ENCODE results near the gene SFXN1.

SFXN1 gene

GRCh38 chr5:175544108-175544511 is 65.8 kb downstream of the SFXN1 start:
- no peak for DNase-seq

GRCh38 chr5:175544586-175544985 is 66.2 kb downstream of the SFXN1 start:
- DNase-seq = no peak

GRCh38 chr5:175547842-175548241 is 69.5 kb downstream of the SFXN1 start:
- no peak for DNase-seq

GRCh38 chr5:175548626-175549311 is 70.4 kb downstream of the SFXN1 start:
- DNase-seq = no peak

- DNase-seq = no peak
Measured at GRCh38 chr5:175550055-175550805, 71.9 kb downstream of the SFXN1 start.

GRCh38 chr5:175551266-175551665 is 72.9 kb downstream of the SFXN1 start:
- DNase-seq = no peak

- no peak for DNase-seq
Measured at GRCh38 chr5:175554296-175554695, 75.9 kb downstream of the SFXN1 start.

- no peak for DNase-seq
Measured at GRCh38 chr5:175555168-175555785, 76.9 kb downstream of the SFXN1 start.

GRCh38 chr5:175556794-175557193 is 78.4 kb downstream of the SFXN1 start:
- no peak for DNase-seq

- no peak for DNase-seq
Measured at GRCh38 chr5:175557778-175558177, 79.4 kb downstream of the SFXN1 start.

GRCh38 chr5:175558801-175559480 is 80.6 kb downstream of the SFXN1 start:
- no peak for DNase-seq

- no peak for DNase-seq
Measured at GRCh38 chr5:175560011-175560410, 81.7 kb downstream of the SFXN1 start.

- DNase-seq = no peak
Measured at GRCh38 chr5:175561085-175561484, 82.7 kb downstream of the SFXN1 start.

GRCh38 chr5:175564716-175565115 is 86.4 kb downstream of the SFXN1 start:
- DNase-seq = no peak

GRCh38 chr5:175566697-175567096 is 88.3 kb downstream of the SFXN1 start:
- no peak for DNase-seq

- DNase-seq = no peak
Measured at GRCh38 chr5:175567954-175568353, 89.6 kb downstream of the SFXN1 start.

GRCh38 chr5:175569701-175570100 is 91.3 kb downstream of the SFXN1 start:
- no peak for DNase-seq

- no peak for DNase-seq
Measured at GRCh38 chr5:175572886-175573285, 94.5 kb downstream of the SFXN1 start.

GRCh38 chr5:175573493-175574269 is 95.3 kb downstream of the SFXN1 start:
- no peak for DNase-seq

GRCh38 chr5:175575301-175575700 is 96.9 kb downstream of the SFXN1 start:
- DNase-seq = no peak

- DNase-seq = no peak
Measured at GRCh38 chr5:175576096-175576495, 97.7 kb downstream of the SFXN1 start.

GRCh38 chr5:175576591-175576990 is 98.2 kb downstream of the SFXN1 start:
- no peak for DNase-seq
